DMS79 (cell line): ENCODE measurements around the gene ZNF595.
"Not testable (repeated sequence)": the region's sequence is repeated elsewhere in the genome, so short reads cannot be mapped to it uniquely, and the experiment has no call there.

Experiments used
- DNase-seq: peaks from one replicate; lab custom pipeline; 2025; lab: John Stamatoyannopoulos, UW

Gene ZNF595

DNA sequence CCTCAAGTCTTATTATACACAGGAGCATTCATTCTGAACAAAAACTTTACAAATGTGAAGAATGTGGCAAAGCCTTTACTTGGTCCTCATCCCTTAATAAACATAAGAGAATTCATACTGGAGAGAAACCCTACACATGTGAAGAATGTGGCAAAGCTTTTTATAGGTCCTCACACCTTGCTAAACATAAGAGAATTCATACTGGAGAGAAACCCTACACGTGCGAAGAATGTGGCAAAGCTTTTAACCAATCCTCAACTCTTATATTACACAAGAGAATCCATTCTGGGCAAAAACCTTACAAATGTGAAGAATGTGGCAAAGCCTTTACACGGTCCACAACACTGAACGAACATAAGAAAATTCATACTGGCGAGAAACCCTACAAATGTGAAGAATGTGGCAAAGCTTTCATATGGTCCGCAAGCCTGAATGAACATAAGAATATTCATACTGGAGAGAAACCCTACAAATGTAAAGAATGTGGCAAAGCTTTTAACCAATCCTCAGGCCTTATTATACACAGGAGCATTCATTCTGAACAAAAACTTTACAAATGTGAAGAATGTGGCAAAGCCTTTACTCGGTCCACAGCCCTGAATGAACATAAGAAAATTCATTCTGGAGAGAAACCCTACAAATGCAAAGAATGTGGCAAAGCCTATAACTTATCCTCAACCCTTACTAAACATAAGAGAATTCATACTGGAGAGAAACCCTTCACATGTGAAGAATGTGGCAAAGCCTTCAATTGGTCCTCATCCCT is 33.6 kb downstream of the ZNF595 start:
- not testable (repeated sequence) for DNase-seq

GRCh38 chr4:98386-98785 is 45.3 kb downstream of the ZNF595 start:
- no peak for DNase-seq

GRCh38 chr4:99863-100262 is 46.7 kb downstream of the ZNF595 start:
- DNase-seq: no peak

GRCh38 chr4:107083-107443 is 53.9 kb downstream of the ZNF595 start:
- no peak for DNase-seq

DNA sequence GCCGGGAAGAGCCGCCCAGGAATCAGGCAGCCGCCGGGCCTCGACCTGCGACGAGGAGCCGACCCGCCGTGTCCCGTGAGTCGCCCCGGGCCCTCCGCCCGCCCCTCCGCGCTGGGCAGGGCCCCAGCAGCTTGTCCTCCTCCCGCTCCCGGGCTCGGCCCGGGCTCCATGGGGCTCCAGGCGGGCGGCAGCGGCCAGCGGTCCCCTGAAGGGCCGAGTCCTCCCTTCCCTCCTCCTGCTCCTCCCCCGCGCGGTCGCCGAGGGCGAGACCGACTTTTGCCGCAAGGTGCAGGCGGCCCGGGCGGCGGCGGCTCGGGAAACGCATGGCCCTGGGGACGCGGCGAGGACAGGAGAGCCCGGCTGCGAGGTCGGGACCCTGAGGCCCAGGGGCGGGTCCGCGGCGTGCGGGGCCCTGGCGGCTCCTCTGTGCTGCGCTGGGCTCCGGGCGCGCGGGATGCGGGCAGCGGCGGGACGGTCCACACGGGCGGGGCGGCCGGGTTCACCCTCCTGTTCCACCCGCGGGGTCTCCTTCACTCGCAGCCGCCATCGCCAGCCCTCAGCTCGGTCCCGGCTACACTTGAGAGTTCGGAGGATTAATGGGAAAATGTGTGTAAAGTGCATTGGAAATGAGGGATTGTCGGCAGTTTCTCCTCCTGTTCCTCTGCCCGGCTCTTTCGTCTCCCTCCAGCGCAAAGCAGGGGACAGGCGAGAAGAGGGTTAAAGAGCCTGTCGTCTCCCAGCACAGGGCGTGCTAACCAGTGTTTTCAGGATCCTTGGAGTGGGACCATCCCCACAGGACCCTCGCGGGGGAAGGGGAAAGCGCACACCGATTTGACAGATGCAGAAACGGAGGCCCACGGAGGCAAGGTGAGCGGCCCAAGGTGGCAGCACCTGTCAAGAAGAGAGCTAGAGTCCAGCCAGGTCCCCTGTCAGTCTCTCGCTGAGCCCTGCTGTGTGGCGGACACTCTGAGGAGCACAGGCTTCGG is 54.6 kb downstream of the ZNF595 start:
- DNase-seq: no peak

GRCh38 chr4:112771-113170 is 59.6 kb downstream of the ZNF595 start:
- DNase-seq: no peak

- no peak for DNase-seq
Observed at GRCh38 chr4:113732-114131, 60.6 kb downstream of the ZNF595 start.

DNA sequence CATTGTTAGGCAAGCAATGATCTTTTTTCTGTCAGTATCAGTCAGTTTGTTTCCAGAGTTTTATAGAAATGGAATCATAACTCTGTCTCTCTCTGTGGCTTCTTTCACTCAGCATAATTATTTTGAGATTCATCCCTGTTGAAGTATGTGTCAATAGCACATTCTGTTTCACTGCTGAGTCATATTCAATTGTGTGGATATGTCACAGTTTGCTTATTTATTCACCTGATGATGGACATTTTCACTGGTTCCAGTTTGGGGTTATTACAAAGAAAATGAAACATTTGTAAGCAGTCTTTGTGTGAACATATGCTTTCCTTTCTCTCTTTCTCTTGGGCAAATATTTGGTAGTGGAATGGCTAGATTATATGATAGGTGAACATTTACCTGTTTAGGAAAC is 61.0 kb downstream of the ZNF595 start:
- no peak for DNase-seq

DNA sequence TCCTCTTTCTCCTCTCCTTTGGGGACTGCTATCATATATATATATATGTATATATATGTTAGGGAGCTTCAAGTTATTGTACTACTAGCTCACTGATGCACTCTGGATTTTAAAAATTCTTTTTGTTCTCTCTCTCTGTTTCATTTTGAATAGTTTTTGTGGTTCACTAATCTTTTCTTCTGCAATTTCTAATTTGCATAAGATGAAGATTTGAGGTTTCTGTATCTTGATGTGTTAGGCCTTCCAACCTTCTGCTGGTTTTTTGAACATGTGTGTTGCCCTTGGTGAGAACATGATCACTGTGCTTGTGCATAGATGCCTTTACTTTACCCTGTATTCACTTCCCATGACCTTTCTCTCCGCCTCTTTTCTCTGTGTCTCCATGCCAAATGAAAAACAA is 63.4 kb downstream of the ZNF595 start:
- no peak for DNase-seq

GRCh38 chr4:120616-121015 is 67.5 kb downstream of the ZNF595 start:
- DNase-seq: no peak

DNA sequence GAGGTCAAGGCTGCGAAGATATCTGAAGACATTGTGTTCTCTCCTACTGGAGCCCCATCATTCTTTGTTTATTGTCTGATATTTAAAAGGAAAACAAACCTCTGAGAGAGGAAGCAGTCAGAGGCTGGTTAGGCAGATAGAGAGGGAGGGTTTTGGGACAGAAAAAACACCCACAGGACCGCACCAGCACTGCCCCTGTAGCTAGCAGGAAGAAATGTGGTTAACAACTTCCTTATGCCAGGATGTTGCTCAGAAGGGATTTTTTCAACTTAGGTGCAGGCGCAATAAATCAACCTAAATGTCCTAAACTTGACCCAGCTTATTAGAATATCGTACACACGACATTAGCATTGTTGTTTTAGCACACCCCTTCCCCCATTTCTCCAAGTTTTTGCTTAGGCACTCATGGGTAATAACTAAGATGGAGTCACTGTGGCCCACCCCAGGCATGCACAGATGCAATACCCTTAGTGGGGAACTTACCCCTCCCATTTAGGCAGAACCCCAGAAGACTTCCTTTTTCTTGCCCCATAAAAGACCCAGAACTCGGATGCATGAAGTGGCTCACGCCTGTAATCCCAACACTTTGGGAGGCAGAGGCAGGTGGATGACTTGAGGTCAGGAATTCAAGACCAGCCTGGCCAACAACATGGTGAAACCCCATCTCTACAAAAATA is 68.4 kb downstream of the ZNF595 start:
- DNase-seq: no peak

DNA sequence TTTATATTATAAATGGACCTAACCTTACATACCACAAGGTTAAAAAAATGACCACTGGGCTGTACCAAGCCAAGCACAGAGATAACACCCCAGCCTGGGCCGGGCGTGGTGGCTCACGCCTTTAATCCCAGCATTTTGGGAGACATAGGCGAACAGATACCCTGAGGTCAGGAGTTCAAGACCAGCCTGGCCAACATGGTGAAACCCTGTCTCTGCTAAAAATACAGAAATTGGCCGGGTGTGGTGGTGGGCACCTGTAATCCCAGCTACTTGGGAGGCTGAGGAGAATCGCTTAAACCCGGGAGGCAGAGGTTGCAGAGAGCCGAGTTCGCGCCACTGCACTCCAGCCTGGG is 70.8 kb downstream of the ZNF595 start:
- not testable (repeated sequence) for DNase-seq

DNA sequence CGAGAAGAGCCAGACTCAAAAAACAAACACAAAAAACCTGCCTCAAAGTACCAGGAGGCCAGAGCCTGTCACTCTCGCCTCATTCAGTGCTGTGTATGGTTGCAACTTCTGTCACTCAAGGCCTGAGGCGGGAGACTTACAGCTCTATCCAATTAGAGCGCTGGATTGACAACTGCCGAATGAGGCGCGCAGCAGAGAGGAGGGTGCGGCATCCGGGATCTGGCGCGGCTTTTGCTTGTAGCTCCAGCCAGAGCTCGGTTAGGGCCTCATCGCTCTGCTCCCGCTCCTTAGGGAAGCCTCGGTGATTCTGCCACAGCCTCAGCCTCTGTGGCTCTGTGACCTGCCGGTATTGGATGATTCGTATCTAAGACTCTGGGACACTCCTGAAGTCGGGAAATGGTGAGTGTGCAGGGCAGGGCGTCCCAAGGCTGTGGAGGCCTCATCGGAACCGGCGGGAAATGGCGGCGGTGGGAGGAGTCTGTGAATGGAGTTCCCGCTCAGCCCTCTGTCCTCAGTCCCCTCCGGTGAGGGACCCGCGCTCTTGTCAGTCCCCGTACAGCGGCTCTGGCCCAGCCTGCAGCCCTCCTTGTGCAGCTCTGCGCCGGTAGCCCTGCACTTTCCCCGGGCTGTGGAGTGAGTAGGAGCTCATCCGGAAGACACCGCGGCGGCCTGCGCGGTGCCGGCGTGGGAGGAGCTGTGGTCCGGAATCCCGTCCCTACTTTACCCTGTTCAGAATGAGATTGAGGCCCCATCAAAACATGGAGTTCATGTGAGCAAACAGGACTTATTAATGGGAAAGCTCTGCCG is 71.4 kb downstream of the ZNF595 start, which contains the start of gene ZNF718:
Gene ZNF718, plus strand, starts transcription at position 227 of the 807 bp plus-strand sequence. Its CDS starts 170 bp downstream, at position 397.
- peak; percentile 83 for DNase-seq

GRCh38 chr4:125091-125771 is 72.1 kb downstream of the ZNF595 start:
- DNase-seq: peak; percentile 0

GRCh38 chr4:125833-126232 is 72.7 kb downstream of the ZNF595 start:
- DNase-seq: no peak

DNA sequence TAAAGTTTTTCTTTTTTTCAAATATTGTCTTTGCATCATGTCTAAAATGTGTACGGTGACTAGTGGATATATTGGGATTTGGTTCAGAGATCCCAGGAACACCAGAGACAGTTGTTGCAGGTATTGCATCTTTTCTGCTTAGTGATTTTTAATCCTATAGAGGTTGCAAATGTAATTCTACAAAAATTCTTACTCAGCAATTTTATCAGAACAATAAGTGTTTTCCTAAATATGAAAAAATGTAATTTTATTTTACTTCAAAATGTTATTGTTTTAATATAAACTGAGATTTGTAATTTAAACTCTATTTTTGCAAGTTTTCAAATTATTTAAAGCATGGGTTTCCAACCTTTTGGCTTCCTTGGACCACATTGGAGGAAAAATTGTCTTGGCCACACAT is 79.4 kb downstream of the ZNF595 start:
- DNase-seq: no peak
